H1 (cell line): Measurements from ENCODE around the gene NDUFAF7.

Source experiments
- CEBPB ChIP-seq: IDR thresholded peaks from 2 replicates; pipeline ENCODE4 v1.6.1; 2012; ENCODE audit warnings: low read depth, low read length
- EZH2 ChIP-seq: fragments of 200-600 bp; sonication (generic); IDR thresholded peaks from 2 replicates; pipeline ENCODE4 v1.7.1; 2012; ENCODE audit warnings: low read depth, mild to moderate bottlenecking, moderate library complexity, low read length, inconsistent platforms; ENCODE audit not compliant: severe bottlenecking
- FOSL1 ChIP-seq: IDR thresholded peaks from 2 replicates; pipeline ENCODE4 v1.6.1; 2011; ENCODE audit warnings: mild to moderate bottlenecking, low read depth, low read length, moderate library complexity; ENCODE audit not compliant: insufficient read depth
- POLR2A ChIP-seq, 2 experiments: IDR thresholded peaks; 1 replicate in 1 of 2; 2 replicates in 1 of 2; pipeline ENCODE4 v1.6.1; 2011; ENCODE audit warnings: low read depth in 2 of 2, low read length in 2 of 2, mild to moderate bottlenecking in 2 of 2; ENCODE audit errors: control extremely low read depth in 1 of 2
- RFX5 ChIP-seq: IDR thresholded peaks from 2 replicates; pipeline ENCODE4 v1.6.1; 2011; ENCODE audit warnings: low read depth, low read length, improper control_type of control experiment, borderline replicate concordance
- SUZ12 ChIP-seq: fragments of 200-600 bp; sonication (generic); IDR thresholded peaks from 2 replicates; pipeline ENCODE4 v1.6.1; 2012; ENCODE audit warnings: mild to moderate bottlenecking, inconsistent platforms, low read length, moderate library complexity, mixed read lengths
- TF ChIP-seq, protein P1 (sequence below), 3 experiments: IDR thresholded peaks; 1 replicate in 2 of 3; 2 replicates in 1 of 3; pipeline versions ENCODE4 v1.5.1 to v1.6.1; 2011; ENCODE audit warnings: low read length in 3 of 3, mild to moderate bottlenecking in 3 of 3, inconsistent platforms in 2 of 3, low read depth in 1 of 3, moderate library complexity in 1 of 3; ENCODE audit not compliant: insufficient read depth in 1 of 3; ENCODE audit errors: control extremely low read depth in 1 of 3
- TF ChIP-seq, protein P2 (sequence below): IDR thresholded peaks from 2 replicates; pipeline ENCODE4 v1.6.1; 2012; ENCODE audit warnings: inconsistent platforms

GRCh38 chr2:37283207-37283606 is 51.7 kb downstream of the NDUFAF7 start:
- TF ChIP-seq, protein P1, sequence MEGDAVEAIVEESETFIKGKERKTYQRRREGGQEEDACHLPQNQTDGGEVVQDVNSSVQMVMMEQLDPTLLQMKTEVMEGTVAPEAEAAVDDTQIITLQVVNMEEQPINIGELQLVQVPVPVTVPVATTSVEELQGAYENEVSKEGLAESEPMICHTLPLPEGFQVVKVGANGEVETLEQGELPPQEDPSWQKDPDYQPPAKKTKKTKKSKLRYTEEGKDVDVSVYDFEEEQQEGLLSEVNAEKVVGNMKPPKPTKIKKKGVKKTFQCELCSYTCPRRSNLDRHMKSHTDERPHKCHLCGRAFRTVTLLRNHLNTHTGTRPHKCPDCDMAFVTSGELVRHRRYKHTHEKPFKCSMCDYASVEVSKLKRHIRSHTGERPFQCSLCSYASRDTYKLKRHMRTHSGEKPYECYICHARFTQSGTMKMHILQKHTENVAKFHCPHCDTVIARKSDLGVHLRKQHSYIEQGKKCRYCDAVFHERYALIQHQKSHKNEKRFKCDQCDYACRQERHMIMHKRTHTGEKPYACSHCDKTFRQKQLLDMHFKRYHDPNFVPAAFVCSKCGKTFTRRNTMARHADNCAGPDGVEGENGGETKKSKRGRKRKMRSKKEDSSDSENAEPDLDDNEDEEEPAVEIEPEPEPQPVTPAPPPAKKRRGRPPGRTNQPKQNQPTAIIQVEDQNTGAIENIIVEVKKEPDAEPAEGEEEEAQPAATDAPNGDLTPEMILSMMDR (IDR thresholded peaks at IDR 0.05; ENCODE audit: control extremely low read depth in 1 of 3, insufficient read depth in 1 of 3, low read depth in 1 of 3, low read length in 3 of 3) = no peak
- no peak for TF ChIP-seq EZH2
- no peak for TF ChIP-seq SUZ12
- no peak for TF ChIP-seq FOSL1
- no peak for TF ChIP-seq POLR2A (IDR thresholded peaks at IDR 0.05; ENCODE audit: control extremely low read depth in 1 of 2, low read depth in 2 of 2, low read length in 2 of 2)
- no peak for TF ChIP-seq RFX5
- TF ChIP-seq CEBPB = no peak
- TF ChIP-seq, protein P2, sequence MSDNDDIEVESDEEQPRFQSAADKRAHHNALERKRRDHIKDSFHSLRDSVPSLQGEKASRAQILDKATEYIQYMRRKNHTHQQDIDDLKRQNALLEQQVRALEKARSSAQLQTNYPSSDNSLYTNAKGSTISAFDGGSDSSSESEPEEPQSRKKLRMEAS = no peak
